NCI-H2107 (cell line): Measurements from ENCODE around the gene DEPDC5.
"Not testable (repeated sequence)": the region's sequence is repeated elsewhere in the genome, so short reads cannot be mapped to it uniquely, and the experiment has no call there.

Experiments used
- DNase-seq: peaks from one replicate; lab custom pipeline; 2025; lab: John Stamatoyannopoulos, UW

The DEPDC5 gene

GRCh38 chr22:31753634-31754501 lies at the start of gene DEPDC5:
DEPDC5 (plus strand) TSS chr22:31754019; CDS start chr22:31754922, 903 bp downstream.
- peak; percentile 82 for DNase-seq

DNA sequence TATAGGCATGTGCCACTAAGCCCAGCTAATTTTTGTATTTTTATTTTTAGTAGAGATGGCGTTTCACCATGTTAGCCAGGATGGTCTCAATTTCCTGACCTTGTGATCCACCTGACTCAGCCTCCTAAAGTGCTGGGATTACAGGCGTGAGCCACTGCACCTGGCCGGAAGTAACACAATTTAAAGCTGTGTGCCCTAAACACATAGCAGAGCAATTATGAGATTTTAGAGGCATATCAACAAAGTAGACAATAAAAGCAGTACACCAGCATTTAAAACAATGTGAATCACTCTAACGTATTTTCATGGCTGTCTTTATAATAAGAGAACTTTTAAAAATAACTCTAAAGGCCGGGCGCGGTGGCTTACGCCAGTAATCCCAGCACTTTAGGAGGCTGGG lies 46.3 kb upstream of the DEPDC5 start:
- no peak for DNase-seq

GRCh38 chr22:31711226-31711625 lies 42.6 kb upstream of the DEPDC5 start:
- not testable (repeated sequence) for DNase-seq

DNA sequence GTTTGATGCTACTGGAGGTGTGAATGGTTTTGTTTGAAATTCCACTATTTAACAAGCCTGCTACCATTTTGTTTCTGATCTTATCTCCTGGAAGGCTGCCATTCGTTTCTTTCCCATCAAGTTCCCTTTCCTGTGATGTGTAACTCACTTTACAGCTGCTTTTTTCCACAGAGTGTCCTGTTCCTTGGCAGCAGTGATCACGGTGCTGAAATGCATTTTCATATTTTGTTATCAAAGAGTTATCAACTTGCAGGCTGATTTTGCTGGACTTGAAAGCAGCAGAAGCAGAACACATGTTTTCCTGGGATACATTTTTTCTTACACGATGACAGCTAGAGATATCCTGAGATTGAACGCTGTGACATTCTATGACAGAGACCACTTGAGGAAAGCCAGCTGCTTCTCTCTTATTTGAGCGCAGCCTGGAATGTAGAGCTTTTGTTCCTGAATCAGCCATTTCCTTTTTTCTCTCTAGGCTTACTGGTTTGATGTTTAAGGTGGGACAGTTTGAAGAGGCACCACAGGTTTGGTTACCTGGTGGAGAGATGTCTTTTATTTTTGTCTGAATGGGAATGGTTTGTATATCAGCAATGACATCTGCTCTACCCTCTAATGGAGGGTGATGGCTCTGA lies 38.6 kb upstream of the DEPDC5 start:
- no peak for DNase-seq

- no peak for DNase-seq
Measured at GRCh38 chr22:31719850-31720471, 33.9 kb upstream of the DEPDC5 start.

GRCh38 chr22:31723723-31724122 lies 30.1 kb upstream of the DEPDC5 start:
- no peak for DNase-seq

GRCh38 chr22:31726692-31727091 lies 27.1 kb upstream of the DEPDC5 start:
- DNase-seq = no peak

- no peak for DNase-seq
Measured at GRCh38 chr22:31728857-31729256, 25.0 kb upstream of the DEPDC5 start.

- no peak for DNase-seq
Measured at GRCh38 chr22:31730344-31730711, 23.5 kb upstream of the DEPDC5 start.

- no peak for DNase-seq
Measured at GRCh38 chr22:31732089-31732829, 21.6 kb upstream of the DEPDC5 start.

DNA sequence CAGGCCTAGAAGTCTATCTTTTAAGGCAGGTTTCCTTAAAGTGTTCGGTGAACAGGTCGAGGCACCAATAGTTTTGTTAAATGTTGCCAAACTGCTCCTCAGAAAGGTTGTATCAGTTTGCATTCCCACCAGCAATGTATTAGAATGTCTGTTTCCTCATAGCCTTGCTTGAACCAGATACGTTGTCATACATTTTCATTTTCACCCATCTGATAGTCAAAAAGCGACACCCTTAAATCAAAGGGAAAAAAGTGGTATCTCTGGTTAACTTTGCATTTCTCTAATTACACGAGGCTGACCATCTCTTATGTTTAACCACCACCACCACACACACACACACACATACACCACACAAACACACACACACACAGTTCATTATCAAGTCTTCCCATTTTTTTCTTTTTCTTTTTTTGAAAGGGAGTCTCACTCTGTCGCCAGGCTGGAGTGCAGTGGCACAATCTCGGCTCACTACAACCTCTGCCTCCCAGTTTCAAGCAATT lies 20.2 kb upstream of the DEPDC5 start:
- no peak for DNase-seq

DNA sequence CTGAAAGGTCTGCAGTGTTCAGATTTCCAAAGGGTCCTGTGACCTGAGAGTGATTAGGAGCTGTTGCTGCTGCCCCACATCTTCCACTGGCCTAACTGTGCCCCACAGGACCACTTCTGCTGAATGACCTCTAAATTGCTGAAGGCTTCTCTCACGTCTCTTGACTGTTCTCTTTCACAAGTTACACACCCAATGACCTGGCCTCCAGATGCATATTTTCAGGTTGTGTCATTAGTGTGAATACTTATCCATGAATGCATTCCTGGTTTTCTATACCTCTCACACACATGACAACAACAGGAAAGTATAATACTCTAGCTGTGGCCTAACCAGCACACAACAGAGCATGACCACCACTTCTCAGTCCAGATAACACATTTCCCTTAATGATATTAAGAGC lies 19.3 kb upstream of the DEPDC5 start:
- no peak for DNase-seq

GRCh38 chr22:31736458-31736857 lies 17.4 kb upstream of the DEPDC5 start:
- no peak for DNase-seq

DNA sequence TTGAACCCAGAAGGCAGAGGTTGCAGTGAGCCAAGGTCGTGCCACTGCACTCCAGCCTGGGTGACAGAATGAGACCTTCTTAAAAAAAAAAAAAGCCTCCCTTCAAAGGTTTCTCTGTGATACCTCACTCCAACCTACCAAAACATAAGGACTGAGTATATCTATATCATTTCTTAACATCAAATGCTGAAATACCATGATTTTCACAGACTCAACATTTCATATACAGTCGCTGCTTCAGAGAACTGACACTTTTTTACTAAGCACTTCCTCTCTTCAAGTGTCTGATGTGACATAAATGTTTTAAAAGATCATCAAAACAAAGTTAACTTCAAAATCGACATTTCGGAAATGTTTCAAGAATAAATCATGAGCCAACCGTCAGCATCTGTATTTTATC lies 15.9 kb upstream of the DEPDC5 start:
- no peak for DNase-seq

DNA sequence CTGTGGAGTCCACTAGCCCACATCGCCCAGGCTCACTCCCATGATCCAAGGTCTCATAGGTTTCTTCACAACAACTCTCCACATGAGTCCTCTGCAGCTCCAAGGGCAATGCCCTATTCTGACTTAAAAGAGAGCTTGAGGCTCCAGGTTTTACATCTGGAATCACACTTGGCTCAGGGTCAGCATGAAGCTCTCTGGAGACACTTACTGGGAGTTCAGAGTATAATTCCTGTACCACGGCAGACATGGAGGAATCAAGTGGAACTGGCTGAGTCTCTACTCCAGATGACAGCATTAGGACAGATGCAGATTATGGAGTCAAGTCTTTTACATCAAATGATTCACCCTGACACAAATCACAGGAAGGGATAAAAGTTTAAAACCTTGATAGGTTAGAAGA lies 15.3 kb upstream of the DEPDC5 start:
- no peak for DNase-seq

- no peak for DNase-seq
Measured at GRCh38 chr22:31739795-31740201, 14.0 kb upstream of the DEPDC5 start.

GRCh38 chr22:31740314-31740713 lies 13.5 kb upstream of the DEPDC5 start:
- DNase-seq = not testable (repeated sequence)

GRCh38 chr22:31742115-31742514 lies 11.7 kb upstream of the DEPDC5 start:
- no peak for DNase-seq

GRCh38 chr22:31742682-31743081 lies 11.1 kb upstream of the DEPDC5 start:
- DNase-seq = no peak

- DNase-seq = no peak
Measured at GRCh38 chr22:31743871-31744270, 9.9 kb upstream of the DEPDC5 start.

GRCh38 chr22:31747441-31747840 lies 6.4 kb upstream of the DEPDC5 start:
- DNase-seq = no peak

DNA sequence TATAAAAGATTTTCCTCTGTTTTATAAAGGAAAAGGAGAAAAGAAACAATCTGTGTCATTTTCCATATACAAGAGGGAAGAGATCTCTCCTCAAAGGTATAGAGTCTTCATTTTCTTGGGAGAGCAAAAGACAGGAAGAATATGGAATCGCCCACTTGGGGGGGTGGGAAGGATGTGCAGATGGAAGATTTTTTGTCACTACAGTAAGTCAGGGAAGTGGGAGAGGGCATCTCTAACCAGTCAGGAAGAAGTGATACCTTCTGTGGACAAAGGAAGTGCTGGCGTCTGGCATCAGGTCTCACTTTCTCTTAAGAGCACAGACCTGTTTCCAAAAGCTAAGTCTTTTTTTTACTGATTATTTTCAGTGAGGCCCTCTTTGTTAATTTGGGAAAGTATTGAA lies 5.3 kb upstream of the DEPDC5 start:
- no peak for DNase-seq
